Stimulated activated CD4-positive, alpha-beta T cell treated with anti-CD3 and anti-CD28 coated beads, Interleukin-15, amount 100 ng/mL, for 1 hour (primary cell): ENCODE results near the gene STRIP2.
"Not testable (repeated sequence)": the region's sequence is repeated elsewhere in the genome, so short reads cannot be mapped to it uniquely, and the experiment has no call there.

ENCODE experiments used
- DNase-seq, 2 donors: peaks; one replicate each; pipeline ENCODE4 v3.0.0-alpha.2; 2020; ENCODE audit warnings: low read depth in 1 of 2, low spot score in 1 of 2

STRIP2 gene

DNA sequence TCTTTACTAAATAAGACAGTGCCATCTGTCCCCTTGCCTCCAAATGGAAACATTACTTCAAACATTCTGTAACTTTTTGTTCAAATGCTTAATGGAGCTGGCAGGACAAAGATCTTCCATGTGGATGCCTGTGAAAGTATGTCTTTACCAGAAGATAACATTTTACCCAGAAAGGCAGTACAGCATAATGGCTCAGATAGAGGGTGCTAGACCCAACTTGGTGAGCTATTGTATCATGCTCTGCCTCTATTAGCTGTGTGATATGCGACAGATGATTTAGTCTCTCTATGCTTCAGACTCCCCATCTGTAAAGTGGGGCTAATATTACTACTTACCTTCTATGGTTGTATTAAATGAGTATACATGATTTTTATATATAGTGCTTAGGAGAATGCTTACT, 59.3 kb downstream of the STRIP2 start:
- DNase-seq = no peak

DNA sequence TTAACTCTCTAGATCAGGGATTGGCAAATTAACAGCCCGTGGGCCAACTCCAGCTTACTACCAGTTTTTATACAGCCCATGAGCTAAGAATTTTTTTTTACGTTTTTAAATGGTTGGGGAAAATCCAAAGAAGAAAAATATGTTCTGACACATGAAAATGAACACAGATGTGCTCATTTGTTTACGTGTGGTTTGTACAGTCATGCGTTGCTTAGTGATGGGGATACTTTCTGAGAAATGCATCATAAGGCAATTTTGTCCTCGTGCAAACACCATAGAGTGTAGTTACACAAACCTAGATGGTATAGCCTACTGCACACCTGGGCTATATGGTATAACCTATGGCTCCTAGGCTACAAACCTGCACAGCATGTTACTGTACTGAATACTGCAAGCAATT, 59.8 kb downstream of the STRIP2 start:
- DNase-seq = no peak

DNA sequence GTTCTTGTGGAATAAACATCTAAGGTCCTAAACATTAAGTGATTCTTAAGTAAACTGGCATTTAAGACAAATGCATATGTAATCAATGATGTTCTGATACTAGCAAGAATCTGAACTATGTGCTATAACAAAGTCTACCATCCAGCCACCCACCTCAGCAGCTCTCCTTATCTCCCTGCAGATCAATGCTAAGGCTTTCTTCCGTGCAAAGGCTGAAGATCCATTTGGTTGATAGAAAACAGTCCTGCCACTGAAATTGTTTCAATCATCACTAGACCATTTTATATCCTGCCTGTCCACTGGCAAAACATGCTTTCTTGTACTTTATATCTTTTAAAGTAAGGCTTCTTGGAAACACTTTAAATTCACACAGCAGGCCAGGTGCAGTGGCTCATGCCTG, 61.8 kb downstream of the STRIP2 start:
- DNase-seq = no peak

DNA sequence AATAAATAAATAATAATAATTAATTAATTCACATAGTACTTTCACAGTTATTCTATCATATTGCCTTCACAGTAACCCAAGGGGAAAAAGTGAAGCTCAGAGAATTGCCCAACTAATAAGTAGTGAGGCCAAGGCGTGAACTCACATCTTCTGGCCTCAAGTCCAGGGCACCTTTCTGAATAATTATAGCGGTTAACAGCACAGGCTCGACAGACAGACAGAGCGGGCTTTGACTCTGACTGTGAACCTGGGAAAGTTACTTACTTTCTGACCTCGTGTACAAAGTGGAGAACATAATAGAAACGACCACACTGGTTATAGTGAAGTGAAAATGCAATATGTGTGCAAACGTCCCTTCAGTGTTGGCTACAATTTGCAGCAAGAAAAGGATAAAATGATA, 62.4 kb downstream of the STRIP2 start:
- no peak for DNase-seq

DNA sequence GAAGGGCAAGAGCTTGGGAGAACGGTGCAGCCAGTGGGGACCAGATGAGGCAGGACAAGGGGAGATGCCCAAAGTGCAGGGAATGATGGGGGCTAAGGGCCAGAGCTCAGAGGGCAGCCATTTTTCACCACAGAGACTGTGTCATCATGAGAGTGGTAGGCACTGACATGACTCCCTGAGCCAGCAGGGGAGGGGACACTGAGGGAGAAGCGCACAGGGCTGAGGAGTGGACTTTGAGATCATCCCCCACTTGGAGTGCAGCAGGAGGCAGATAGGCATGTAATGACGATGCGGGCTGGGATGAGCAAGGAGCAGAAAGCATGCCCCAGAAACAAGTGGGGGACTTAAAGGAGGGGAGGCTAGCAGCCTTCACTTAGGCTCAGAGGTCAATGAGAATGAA, 62.9 kb downstream of the STRIP2 start:
- DNase-seq = no peak

DNA sequence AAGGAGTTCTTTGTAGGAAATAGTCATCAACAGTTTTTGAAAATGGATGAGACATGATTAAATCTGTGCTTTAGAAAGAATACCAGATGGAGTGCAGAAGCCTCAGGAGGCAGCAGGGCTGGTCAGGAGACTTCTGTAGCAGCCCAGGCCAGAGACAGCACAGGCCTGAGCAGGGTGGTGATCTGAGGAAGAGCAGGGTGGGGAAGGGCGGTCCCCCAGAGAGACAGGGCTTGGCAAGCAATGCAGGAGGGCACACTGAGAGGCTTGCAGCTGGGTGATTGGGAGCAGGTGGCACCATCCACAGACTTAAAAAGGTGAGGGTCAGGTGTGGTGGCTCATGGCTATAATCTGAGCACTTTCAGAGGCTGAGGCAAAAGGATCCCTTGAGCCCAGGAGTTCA, 63.8 kb downstream of the STRIP2 start:
- no peak for DNase-seq

DNA sequence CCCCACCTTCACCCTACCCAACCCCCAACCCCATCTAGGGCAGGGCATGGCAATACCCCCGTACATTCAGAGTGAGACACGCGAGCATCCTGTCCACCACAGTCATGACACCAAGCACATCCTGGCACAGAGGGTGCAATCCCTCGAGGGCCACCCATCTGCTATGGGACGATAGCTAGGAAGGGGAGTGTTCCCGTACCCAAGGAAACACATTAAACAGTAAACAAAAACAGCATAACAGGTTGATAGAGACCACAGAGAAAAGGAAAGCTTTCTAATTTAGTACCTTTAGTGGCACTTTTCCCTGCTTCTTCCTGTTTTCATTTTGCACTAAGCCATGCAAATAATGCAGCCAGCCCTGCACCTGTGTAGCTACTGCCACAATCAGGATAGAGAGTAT, 65.8 kb downstream of the STRIP2 start:
- DNase-seq = no peak

DNA sequence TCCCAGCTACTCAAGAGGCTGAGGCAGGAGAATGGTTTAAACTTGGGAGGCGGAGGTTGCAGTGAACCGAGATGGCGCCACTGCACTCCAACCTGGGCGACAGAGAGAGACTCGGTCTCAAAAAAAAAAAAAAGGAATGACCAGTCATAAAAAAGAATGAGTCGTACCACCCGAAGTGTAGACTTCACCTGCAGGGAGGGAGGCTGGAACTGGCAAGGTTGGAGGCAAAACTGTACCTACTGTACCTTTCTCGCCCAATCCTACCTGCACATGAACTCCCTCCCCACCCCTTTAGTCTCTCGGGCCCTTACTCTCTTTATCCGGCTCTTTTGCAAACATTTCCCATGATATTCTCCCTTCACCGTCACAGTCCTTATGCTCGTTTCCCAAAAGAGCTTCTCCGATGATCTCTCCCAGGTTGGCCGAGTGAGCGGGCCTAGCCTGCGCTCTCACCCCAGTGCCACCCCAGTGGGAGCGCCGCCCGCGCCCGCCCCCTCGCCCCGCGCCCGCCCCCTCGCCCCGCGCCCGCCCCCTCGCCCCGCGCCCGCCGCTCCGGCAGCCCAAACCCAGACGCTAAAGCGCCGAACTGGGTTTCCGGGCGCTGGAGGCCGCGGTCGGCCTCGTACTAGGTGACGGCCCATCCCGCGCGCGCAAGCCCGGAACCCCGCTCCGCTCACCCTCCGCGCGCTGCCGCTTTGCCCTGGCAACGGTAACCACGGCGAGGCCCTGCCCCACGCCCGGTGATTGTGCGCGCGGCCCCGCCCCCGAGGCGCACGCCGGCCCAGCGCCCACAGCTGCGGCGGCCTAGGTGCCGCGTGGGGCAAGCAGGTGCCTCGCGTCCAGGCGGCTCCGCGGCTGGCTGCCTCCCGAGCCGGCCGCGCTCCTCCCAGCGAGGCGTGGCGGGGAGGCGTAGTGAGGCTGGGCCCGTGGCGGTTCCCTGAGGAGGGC, 67.8 kb downstream of the STRIP2 start, which contains the start of gene SMKR1:
Gene SMKR1, plus strand, starts transcription at position 772 of the 948 bp plus-strand sequence. CDS start 294 bp downstream, outside the sequence.
- peak; percentile 88 to 89 for DNase-seq

DNA sequence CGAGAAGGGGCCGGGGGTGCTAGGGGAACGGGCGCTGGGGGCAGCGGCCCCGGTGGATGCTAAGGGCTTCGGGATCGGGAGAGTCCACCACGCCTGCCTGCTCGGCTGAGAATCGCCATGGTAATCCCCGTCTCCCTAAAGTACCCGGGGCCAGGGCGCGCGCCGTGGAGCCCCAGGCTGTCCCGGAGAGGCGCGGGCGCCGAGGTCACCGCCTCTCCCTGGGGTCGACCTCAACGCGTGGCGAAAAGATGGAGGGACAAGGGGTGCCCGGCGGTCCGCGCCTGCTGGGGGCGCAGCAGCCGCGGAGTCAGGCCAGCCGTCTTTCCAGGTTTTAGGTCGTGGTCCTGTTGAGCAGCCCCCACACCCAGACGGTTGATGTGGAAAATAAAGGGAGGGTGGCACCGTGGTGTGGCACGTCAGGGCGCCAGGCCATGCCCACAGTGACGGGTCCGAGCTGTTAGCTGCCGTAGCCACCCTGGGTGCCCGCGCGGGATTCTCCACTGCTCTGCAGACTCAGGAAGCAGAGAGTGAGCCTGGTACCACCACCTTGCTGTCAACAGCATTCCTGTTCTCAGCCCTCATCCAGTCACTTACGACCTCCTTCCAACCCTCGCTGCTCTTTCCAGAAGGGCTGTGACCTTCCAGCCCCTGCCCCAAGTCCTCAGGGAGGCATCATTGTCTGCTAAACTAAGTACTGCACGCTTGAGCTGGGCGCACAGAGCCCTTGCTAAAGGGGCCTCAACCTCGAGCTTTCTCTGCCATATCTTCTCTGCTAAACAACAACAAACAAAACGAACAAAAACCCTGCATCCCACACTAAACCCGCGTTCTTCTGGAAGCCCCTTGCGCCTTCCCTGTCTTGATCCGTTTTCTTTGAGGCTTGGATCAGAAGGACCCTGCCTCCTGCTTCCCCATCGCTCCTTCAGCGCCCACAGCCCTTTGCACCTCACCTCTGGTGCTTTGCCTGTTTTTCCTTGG, 68.8 kb downstream of the STRIP2 start:
- DNase-seq = no peak

DNA sequence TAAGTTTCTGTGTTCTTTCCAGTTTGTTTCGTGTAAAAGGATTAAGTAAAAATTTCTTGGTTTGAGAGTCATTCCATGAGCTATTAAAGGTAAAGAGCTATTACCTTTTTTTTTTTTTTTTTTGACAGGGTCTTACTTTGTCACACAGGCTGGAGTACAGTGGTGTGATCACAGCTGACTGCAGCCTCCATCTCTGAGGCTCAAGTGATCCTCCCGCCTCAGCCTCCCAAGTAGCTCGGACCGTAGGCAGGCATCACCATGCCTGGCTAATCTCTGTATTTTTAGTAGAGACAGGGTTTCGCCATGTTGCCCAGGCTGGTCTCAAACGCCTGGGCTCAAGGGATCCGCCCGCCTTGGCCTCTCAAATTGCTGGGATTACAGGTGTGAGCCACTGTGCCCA, 69.5 kb downstream of the STRIP2 start:
- no peak for DNase-seq

DNA sequence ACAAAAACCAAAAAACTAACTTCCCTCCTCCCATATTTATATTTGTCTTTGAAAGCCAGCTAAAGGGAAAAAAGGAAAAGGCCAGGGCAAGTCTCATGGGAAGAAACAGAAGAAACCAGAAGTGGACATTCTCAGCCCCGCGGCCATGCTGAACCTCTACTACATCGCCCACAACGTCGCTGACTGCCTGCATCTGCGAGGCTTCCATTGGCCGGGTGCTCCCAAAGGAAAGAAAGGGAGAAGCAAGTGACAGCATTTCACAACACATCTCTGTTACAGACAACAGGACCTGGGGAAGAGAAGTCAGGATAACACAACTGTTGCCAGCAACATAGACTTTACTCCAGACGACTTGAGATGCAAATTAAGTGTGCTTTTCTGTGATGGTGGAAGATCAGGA, 78.0 kb downstream of the STRIP2 start:
- no peak for DNase-seq

DNA sequence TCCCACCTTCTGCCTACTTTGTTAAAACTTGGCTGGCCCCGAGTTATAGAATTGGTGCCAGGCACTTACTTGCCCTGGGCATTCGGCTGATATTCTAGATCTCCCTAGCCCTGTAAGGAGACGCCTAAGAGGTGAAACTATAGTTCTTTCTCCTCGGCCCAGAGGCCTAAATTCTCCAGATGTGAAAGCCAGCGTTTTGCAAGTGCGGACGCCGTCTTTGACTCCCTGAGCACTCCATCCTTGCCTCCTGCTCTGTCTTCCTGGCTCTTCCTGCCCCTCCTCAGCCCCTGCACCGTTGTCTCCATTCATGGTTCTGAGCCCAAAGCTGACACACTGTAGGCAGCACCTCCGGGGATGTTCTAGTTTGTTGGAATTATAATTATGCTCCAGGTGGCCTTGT, 79.3 kb downstream of the STRIP2 start:
- no peak for DNase-seq

DNA sequence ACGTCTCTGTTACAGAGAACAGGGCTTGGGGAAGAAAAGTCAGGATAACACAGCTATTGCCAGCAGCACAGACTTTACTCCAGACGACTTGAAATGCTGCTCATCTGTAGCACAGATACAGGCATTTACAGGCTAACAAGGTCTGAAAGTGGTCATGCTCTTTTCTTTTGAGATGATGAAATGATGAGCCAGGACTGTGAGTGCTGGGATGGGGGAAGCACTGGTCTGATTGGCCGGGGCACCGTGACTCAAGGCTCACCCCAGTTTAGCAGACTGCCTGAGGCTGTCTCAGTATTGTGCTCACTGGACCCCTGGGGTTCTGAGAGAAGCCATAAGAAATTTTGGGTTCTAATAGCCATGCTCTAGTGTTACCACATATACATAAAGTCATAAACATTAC, 80.5 kb downstream of the STRIP2 start:
- DNase-seq = no peak

DNA sequence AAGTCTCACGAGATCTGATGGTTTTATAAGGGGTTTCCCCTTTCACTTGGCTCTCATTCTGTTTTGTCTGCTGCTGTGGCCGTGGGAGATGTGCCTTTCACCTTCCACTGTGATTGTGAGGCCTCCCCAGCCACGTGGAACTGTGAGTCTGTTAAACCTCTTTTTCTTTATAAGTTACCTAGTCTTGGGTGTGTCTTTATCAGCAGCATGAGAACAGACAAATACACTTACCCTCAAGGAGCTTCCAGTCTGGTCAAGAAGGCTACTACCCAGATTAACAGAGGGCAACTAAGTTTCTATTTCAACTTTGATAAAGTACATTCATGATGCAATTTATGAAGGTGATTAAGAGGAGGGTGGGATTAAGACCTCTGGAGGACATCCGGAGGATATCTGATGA, 81.1 kb downstream of the STRIP2 start:
- DNase-seq = no peak

DNA sequence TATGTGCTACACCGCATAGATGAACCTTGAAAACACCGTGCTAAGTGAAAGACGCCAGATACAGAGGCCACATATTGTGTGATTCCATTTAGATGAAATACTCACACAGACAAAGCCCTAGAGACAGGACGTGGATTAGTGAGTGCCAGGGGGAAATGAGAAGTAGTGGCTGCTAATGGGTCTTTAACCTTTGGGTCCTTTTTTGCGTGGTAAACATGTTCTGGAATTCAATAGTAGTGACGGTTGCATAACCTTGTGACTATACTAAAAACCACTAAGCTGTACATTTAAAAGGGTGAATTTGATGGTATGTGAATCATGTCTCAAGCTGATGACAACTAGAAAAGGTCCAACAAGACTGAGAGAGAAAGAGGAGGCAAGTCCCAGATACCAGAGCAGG, 83.7 kb downstream of the STRIP2 start:
- DNase-seq = no peak

DNA sequence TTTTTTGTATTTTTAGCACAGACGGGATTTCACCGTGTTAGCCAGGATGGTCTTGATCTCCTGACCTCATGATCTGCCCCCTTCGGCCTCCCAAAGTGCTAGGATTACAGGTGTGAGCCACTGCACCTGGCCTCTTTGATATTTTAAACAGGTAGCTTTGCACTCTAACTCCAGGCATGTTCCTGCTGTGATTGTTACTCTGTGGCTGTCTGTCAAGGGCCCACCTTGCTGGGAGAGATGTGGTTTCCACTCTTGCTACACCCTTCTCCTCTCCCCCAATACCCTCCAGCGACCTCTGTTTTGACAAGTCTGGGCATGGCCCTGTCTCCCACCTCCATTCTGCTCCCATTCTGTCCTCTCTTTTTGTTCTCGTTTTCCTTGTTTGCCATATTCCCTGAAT, 85.2 kb downstream of the STRIP2 start:
- DNase-seq = no peak

DNA sequence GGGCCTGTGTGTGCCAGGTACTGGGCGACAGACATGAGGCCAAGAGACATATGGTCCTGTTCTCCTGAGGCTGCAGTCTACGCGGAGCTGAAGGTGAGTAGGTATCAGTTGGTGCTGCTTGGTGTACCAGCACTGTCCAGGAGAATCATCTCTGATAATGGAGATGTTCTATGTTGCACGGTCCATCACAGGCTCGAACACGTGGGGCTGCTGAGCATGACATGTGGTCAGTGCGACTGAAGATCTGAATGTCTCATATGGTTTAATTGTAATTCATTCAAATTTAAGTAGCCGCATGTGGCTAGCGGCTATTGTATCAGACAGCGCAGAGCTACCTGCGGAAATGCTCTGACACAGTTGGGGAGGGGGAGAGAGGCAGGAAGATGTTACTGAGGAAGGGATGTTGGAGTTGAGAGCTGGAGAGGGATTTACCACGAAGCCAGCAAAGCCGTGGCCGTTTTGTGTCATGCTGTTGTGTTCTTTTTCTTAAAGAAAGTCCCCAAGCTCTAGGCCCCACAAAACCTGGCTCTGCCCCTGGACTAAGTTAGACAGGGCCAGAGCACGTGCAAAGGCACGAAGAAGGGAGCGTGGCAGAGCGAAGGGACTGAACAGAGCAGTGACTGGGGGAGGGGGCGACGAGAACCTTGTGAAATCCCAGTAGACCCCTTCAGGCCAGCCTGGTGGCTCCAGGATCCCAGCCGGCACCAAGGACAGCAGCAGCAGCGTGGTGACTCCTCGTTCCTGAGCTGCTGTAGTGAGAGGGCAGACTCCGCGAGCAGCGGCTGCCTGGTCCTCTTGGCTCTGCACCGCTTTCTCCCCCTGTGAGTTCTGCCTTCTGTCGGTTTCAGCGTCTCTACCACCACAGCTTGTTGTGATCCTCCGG, 88.1 kb downstream of the STRIP2 start:
- DNase-seq = no peak

DNA sequence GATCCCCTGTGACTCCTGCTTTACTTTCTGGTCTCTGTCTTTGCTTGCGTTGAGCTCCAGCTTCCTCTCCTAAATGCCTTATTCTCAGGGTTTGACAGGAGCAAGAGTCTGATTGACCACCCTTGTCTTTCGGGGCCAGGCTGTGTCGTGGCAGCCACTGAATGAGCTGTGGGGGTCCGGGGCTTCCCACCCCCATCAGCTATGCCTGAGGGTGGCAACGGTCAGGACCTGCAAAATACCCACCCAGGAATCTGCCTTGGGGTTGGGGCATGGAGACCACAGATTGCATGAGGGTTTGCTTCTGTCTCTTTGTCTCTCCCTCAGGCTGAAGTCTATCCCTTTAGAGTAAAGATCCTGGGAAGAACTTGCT, 88.7 kb downstream of the STRIP2 start:
- DNase-seq = no peak

DNA sequence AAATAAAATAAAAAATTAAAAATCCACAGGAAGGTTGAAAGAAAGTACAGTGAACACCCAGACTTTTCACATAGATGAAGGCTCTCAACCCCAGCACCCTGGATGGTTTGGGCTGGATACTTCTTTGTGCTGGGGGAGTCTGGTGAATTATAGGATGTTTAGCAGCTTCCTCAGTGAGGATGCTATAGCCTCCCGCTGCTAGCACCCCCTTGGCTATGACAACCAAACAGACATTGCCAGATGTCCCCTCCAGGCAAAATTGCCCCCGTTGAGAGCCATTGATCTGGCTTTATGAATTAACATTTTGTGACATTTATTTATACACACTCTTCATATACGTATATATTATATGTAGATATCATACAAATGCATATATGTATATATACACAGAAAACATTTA, 89.7 kb downstream of the STRIP2 start:
- no peak for DNase-seq

DNA sequence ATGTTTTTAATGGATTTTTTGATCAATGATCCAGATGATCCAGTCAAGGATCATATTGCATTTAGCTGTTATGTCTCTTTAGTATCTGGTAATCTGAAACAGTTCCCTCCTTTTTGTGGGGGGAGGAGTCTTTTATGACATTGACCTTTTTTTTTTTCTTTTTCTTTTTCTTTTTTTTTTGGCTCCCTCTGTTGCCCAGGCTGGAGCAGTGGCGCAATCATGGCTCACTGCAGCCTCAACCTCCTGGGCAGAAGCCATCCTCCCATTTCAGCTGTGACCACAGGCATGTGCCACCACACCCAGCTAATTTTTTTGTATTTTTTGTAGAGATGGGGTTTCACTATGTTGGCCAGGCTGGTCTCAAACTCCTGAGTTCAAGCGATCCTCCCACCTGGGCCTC, 90.2 kb downstream of the STRIP2 start:
- DNase-seq = not testable (repeated sequence)
